WTC11 (cell line): ENCODE measurements around the gene CLIP2. TPM values are rescaled to one million over a fixed set of nuclear protein-coding genes. Genes with fewer than 3 reads are reported as not detected.

Experiments
- ATAC-seq: fragments of 200-7000 bp; cut with Tn5 transposase; 2 replicates; pipeline ENCODE4 v1.10.0; 2021; ENCODE audit warnings: mild to moderate bottlenecking, moderate library complexity
- Bru-seq: library from RNA; stranded (reverse); fragments of 400-500 nt; gene quantifications from one replicate; lab custom pipeline; 2021; lab: Mats Ljungman, UMichigan
- CTCF ChIA-PET: fragments of 300-600 bp; sonication (Branson Sonifier 250); formaldehyde crosslinking; loops from one replicate; lab custom pipeline; 2021; ENCODE audit warnings: antibody characterized with exemption; lab: Charles Lee
- POLR2A ChIA-PET: fragments of 350-600 bp; sonication (Branson Sonifier 250); formaldehyde crosslinking; loops from one replicate; lab custom pipeline; 2021; ENCODE audit warnings: antibody characterized with exemption; lab: Charles Lee
- DNase-seq: peaks from one replicate; pipeline ENCODE4 v3.0.0; 2021; ENCODE audit warnings: low spot score
- H3K27ac Mint-ChIP-seq: 2 replicates; pipeline ENCODE4 v1.8.0; 2021; ENCODE audit warnings: mixed read lengths
- H3K27me3 Mint-ChIP-seq: 2 replicates; pipeline ENCODE4 v1.8.0; 2021; ENCODE audit warnings: low read depth, mild to moderate bottlenecking, moderate library complexity, mixed read lengths
- H3K36me3 Mint-ChIP-seq: 2 replicates; pipeline ENCODE4 v1.8.0; 2021; ENCODE audit warnings: mixed read lengths
- H3K4me1 Mint-ChIP-seq: 2 replicates; pipeline ENCODE4 v1.8.0; 2022; ENCODE audit warnings: mixed read lengths
- H3K4me3 Mint-ChIP-seq: 2 replicates; pipeline ENCODE4 v1.8.0; 2021; ENCODE audit warnings: mild to moderate bottlenecking, moderate library complexity, mixed read lengths
- H3K9me3 Mint-ChIP-seq: 2 replicates; pipeline ENCODE4 v1.8.0; 2021; ENCODE audit warnings: mixed read lengths
- AFF4 ChIP-seq: sonication (generic); formaldehyde crosslinking; IDR thresholded peaks from 2 replicates; pipeline ENCODE4 v1.8.1; 2023; ENCODE audit warnings: mild to moderate bottlenecking, missing genetic modification reagents, borderline replicate concordance
- ATF3 ChIP-seq: sonication (generic); formaldehyde crosslinking; conservative IDR thresholded peaks from 2 replicates; pipeline ENCODE4 v1.8.1; 2022; ENCODE audit warnings: mild to moderate bottlenecking, missing genetic modification reagents
- CREM ChIP-seq: sonication (generic); formaldehyde crosslinking; IDR thresholded peaks from 2 replicates; pipeline ENCODE4 v1.8.1; 2022; ENCODE audit warnings: mild to moderate bottlenecking, missing genetic modification reagents, moderate library complexity
- EMX1 ChIP-seq: fragments of 250-450 bp; sonication (Bioruptor Pico); IDR thresholded peaks from 2 replicates; pipeline ENCODE4 v1.8.0; 2021; ENCODE audit warnings: mild to moderate bottlenecking
- ESRRA ChIP-seq: sonication (generic); formaldehyde crosslinking; IDR thresholded peaks from 2 replicates; pipeline ENCODE4 v1.8.1; 2022; ENCODE audit warnings: mild to moderate bottlenecking, missing genetic modification reagents, borderline replicate concordance
- ETV6 ChIP-seq: sonication (generic); formaldehyde crosslinking; IDR thresholded peaks from 2 replicates; pipeline ENCODE4 v1.8.1; 2022; ENCODE audit warnings: mild to moderate bottlenecking, missing genetic modification reagents
- FOXK1 ChIP-seq: sonication (generic); formaldehyde crosslinking; IDR thresholded peaks from 2 replicates; pipeline ENCODE4 v1.8.0; 2022; ENCODE audit warnings: mild to moderate bottlenecking, moderate library complexity, missing genetic modification reagents
- JUN ChIP-seq: sonication (generic); formaldehyde crosslinking; IDR thresholded peaks from 2 replicates; pipeline ENCODE4 v1.8.0; 2023; ENCODE audit warnings: mild to moderate bottlenecking, missing genetic modification reagents
- MLX ChIP-seq: sonication (generic); formaldehyde crosslinking; IDR thresholded peaks from 2 replicates; pipeline ENCODE4 v1.8.1; 2023; ENCODE audit warnings: mild to moderate bottlenecking, missing genetic modification reagents, moderate library complexity
- PRRX2 ChIP-seq: fragments of 250-450 bp; sonication (Bioruptor Pico); IDR thresholded peaks from 2 replicates; pipeline ENCODE4 v1.8.0; 2021; ENCODE audit warnings: mild to moderate bottlenecking
- RELA ChIP-seq: sonication (generic); formaldehyde crosslinking; IDR thresholded peaks from 2 replicates; pipeline ENCODE4 v1.8.1; 2022; ENCODE audit warnings: missing genetic modification reagents, mild to moderate bottlenecking, borderline replicate concordance
- SMAD3 ChIP-seq: sonication (generic); formaldehyde crosslinking; IDR thresholded peaks from 2 replicates; pipeline ENCODE4 v1.8.0; 2022; ENCODE audit warnings: missing genetic modification reagents, mild to moderate bottlenecking, borderline replicate concordance
- SMAD4 ChIP-seq: sonication (generic); formaldehyde crosslinking; IDR thresholded peaks from 2 replicates; pipeline ENCODE4 v1.8.0; 2022; ENCODE audit warnings: mild to moderate bottlenecking, missing genetic modification reagents
- SP1 ChIP-seq: sonication (generic); formaldehyde crosslinking; conservative IDR thresholded peaks from 2 replicates; pipeline ENCODE4 v1.8.1; 2022; ENCODE audit warnings: missing genetic modification reagents
- TP53 ChIP-seq: sonication (generic); formaldehyde crosslinking; IDR thresholded peaks from 2 replicates; pipeline ENCODE4 v1.8.1; 2023; ENCODE audit warnings: mild to moderate bottlenecking, missing genetic modification reagents
- ZBTB21 ChIP-seq: sonication (generic); formaldehyde crosslinking; IDR thresholded peaks from 2 replicates; pipeline ENCODE4 v1.8.1; 2023; ENCODE audit warnings: mild to moderate bottlenecking, missing genetic modification reagents, borderline replicate concordance
- ZNF263 ChIP-seq: sonication (generic); formaldehyde crosslinking; IDR thresholded peaks from 2 replicates; pipeline ENCODE4 v1.8.1; 2022; ENCODE audit warnings: low read depth, mild to moderate bottlenecking, moderate library complexity, missing genetic modification reagents
- long read RNA-seq, 3 experiments: library from RNA in 1 of 3; library from capped mRNA in 1 of 3; library from polyadenylated mRNA in 1 of 3; unstranded in 2 of 3; stranded (forward) in 1 of 3; transcript quantifications; one replicate each; pipeline ENCODE4 v2.0.0, GENCODE V29; 2021
- total RNA-seq: library from RNA; stranded (reverse); gene quantifications from 3 replicates; pipeline ENCODE4 v1.2.3, GENCODE V29; 2021
- TF ChIP-seq, protein P1 (sequence below): sonication (generic); formaldehyde crosslinking; IDR thresholded peaks from 2 replicates; pipeline ENCODE4 v1.8.1; 2022; ENCODE audit warnings: mild to moderate bottlenecking, moderate library complexity, missing genetic modification reagents

The CLIP2 gene
- total RNA-seq: 48.1 to 49.7 TPM (median 48.4 TPM) in 3 replicates
- Bru-seq, nascent RNA: percentile 51 among the genes with signal in this experiment
- long read RNA-seq, experiment 1, full-length matches to known transcripts: 85 of 139 reads
- long read RNA-seq, experiment 1, partial matches to known transcripts: 42 of 139 reads
- long read RNA-seq, experiment 1, other reads (novel, unspliced or antisense): 12 of 139 reads
- long read RNA-seq, experiment 2, full-length matches to known transcripts: 8 of 69 reads
- long read RNA-seq, experiment 2, partial matches to known transcripts: 29 of 69 reads
- long read RNA-seq, experiment 2, other reads (novel, unspliced or antisense): 32 of 69 reads
- long read RNA-seq, experiment 3: 0 reads

DNA sequence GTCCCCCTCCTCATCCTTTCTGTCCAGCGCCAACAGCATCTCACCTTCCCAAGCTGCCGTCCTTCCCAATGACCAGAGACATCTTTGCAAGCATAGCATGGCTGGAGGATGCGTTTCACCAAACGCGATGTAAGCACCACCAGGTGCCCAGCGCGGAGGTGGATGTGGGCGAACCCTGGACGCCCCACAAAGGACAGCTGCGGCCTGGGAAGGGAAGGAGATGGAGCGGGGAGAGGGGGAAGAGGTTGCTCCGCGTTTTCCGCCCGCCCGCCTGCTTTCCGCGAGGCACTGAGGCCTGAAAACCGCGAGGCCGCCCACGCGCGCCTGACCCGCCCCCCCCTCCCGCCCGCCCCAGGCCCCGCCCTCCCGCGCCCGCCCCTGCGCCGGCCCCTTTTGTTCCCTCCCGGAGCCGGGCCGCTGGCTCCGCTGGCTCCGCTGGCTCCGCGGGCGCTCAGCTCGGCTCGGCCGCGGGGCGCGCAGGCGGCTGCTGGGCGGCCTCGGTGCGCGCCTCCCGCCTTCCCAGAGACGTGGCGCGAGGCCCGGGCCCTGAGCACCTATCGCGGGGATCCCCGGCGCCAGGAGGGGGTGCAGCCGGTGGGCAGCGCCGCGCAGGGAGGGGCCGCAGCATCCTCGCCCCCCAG lies at the start of gene CLIP2:
Gene CLIP2 (plus strand): TSS at position 390 of the 641 bp plus-strand sequence. CDS start 28,140 bp downstream, outside the sequence.
- POLR2A ChIA-PET: interaction anchor here (1.0 kb wide), 1 partner anchor 17 kb away, joined by 3 read pairs; no protein-coding TSS in a partner anchor

DNA sequence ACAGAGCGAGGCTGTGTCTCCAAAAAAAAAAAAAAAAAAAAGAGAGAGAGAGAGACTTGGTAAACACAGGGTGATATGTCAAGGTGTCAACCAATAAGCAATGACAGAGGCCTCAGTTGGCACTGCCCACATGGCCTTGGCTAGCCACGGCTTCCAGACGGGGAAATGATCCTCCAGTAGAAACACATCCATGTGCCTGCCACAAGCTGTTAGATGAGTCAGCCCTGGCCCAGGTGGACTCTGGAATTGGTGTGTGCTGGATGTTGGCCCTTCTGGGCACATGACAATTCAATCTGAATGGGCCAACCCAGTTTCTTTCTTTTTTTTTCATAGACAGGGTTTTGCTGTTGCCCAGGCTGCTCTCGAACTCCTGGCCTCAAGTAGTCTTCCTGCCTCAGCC lies 48.7 kb upstream of the CLIP2 start:
- Mint-ChIP-seq H3K9me3 (no peaks in the 10 kb centered on the region), H3K4me3 (no peak overlapping the region), H3K27ac (no peak overlapping the region), H3K4me1 (no peaks in the 10 kb centered on the region), H3K36me3 (peaks cover 49% of the 10 kb centered on the region), H3K27me3 (no peaks in the 10 kb centered on the region)
- CTCF ChIA-PET: interaction anchor here (0.7 to 2.9 kb wide), 4 partner anchors 34 to 166 kb away, joined by 3 to 8 read pairs (median 6); no protein-coding TSS in a partner anchor
- POLR2A ChIA-PET: no interaction called here
- no peak for ATAC-seq
- no peak for DNase-seq
- TF ChIP-seq RELA: no peak
- TF ChIP-seq MLX: no peak
- TF ChIP-seq JUN: no peak
- TF ChIP-seq SMAD3 (CRISPR knock-in tag): no peak
- TF ChIP-seq AFF4 (CRISPR knock-in tag): no peak
- TF ChIP-seq SMAD4: no peak
- TF ChIP-seq ETV6 (CRISPR knock-in tag): no peak

More for the DNA sequence above, at the start of gene CLIP2:
- DNase-seq (peak; percentile 77), ATAC-seq (peak; percentile 74)
- Mint-ChIP-seq H3K36me3 (no peaks in the 10 kb centered on the region), H3K27me3 (peaks cover 5% of the 10 kb centered on the region), H3K27ac (peak within 1 kb of the TSS; percentile 84; the same call in 1 of the 2 replicates), H3K4me1 (peaks cover 55% of the 10 kb centered on the region), H3K4me3 (peak within 1 kb of the TSS; percentile 85), H3K9me3 (no peaks in the 10 kb centered on the region)
- CTCF ChIA-PET: interaction anchor here (0.6 to 7.8 kb wide), 9 partner anchors 10 to 116 kb away, joined by 3 to 108 read pairs (median 5); no protein-coding TSS in a partner anchor
- no peak for TF ChIP-seq ZBTB21 (CRISPR knock-in tag)
- no peak for TF ChIP-seq ATF3 (CRISPR knock-in tag)
- TF ChIP-seq ESRRA (CRISPR knock-in tag): 0 out of 2 replicates have a peak, but pooled peaks have one; percentile 58
- TF ChIP-seq TP53 (CRISPR knock-in tag): 0 out of 2 replicates have a peak, but pooled peaks have one; percentile 57
- TF ChIP-seq CREM (CRISPR knock-in tag): 0 out of 2 replicates have a peak, but pooled peaks have one; percentile 35
- TF ChIP-seq, protein P1, sequence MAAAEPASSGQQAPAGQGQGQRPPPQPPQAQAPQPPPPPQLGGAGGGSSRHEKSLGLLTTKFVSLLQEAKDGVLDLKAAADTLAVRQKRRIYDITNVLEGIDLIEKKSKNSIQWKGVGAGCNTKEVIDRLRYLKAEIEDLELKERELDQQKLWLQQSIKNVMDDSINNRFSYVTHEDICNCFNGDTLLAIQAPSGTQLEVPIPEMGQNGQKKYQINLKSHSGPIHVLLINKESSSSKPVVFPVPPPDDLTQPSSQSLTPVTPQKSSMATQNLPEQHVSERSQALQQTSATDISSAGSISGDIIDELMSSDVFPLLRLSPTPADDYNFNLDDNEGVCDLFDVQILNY (CRISPR knock-in tag): 0 out of 2 replicates have a peak, but pooled peaks have one; percentile 30
- TF ChIP-seq SP1 (CRISPR knock-in tag): peak; percentile 65; the same call in 1 of the 2 replicates
- TF ChIP-seq EMX1 (CRISPR knock-in tag): no peak
- TF ChIP-seq PRRX2 (CRISPR knock-in tag): no peak
- TF ChIP-seq FOXK1: 0 out of 2 replicates have a peak, but pooled peaks have one; percentile 33
- no peak for TF ChIP-seq ZNF263 (CRISPR knock-in tag)
